Fibroblast of skin of left biceps (primary cell): ENCODE data around the gene LCA5L.
"Not testable (repeated sequence)": the region's sequence is repeated elsewhere in the genome, so short reads cannot be mapped to it uniquely, and the experiment has no call there.

Source experiments
- DNase-seq, 2 experiments: peaks; one replicate each; pipeline ENCODE4 v3.0.0-alpha.2; 2013; ENCODE audit warnings: low read depth in 2 of 2

The LCA5L gene

DNA sequence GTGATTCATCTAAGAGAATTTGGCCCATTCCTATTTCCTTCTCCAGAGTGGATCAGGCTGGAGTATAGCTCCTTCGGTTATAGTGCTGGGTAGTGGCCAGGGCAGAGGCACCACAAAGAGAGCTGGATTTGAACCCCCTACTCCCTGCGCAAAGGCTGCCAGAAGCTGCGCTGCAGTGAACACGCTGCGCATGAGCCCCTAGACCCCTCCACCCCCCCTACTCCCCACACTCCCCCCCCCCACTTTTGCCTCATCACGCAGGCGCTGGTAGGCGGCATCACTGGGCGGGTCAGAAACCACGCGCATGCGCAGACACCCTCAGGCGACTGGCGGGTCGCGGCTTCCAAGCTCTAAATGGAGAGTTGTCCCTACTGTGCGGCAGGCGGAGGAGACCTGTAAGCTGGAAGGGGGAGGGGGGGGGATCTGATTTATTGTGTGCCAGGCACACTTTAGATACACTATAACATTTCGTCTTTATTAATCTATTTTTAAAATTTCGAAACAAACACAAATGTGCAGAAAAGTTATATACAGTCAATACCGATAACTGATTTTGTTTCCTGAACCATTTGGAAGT lies 58.0 kb downstream of the LCA5L start:
- DNase-seq: peak; percentile 53 to 66

DNA sequence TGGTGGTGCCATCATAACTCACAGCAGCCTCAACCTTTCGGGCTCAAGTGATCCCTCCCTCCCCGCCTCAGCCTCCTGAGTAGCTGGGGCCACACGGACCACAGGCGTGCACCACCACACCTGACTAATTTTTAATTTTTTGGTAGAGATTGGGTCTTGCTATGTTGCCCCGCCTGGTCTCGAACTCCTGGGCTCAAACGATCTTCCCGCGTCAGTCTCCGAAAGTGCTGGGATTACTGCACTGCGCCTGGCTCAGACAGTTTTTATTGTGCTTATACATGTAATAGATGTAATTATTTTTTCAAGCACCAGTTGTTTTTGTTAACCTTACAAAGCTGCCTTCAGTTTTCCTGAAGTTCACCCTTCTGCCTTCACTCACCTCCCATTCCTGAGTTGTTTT lies 58.7 kb downstream of the LCA5L start:
- no peak for DNase-seq

DNA sequence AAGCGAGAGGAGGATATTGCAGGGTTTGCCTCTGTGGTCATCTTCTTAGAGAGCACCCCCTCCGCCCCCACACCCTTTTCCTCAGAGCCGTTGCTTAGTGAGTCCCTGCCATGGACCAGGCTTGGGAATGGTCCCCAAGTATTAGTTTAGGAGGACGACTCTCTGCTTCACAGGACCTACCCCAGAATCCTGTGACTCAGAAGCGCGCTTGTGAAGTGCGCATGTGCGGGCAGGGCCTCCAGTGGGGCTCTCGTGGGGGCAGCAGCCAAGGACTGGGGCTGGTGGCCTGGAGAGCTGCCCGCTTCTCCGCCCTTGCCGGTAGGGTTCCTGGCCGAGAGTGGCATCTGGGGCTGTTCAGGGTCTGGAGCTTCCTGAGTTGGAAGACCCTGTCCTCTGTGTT lies 59.4 kb downstream of the LCA5L start:
- DNase-seq: no peak

DNA sequence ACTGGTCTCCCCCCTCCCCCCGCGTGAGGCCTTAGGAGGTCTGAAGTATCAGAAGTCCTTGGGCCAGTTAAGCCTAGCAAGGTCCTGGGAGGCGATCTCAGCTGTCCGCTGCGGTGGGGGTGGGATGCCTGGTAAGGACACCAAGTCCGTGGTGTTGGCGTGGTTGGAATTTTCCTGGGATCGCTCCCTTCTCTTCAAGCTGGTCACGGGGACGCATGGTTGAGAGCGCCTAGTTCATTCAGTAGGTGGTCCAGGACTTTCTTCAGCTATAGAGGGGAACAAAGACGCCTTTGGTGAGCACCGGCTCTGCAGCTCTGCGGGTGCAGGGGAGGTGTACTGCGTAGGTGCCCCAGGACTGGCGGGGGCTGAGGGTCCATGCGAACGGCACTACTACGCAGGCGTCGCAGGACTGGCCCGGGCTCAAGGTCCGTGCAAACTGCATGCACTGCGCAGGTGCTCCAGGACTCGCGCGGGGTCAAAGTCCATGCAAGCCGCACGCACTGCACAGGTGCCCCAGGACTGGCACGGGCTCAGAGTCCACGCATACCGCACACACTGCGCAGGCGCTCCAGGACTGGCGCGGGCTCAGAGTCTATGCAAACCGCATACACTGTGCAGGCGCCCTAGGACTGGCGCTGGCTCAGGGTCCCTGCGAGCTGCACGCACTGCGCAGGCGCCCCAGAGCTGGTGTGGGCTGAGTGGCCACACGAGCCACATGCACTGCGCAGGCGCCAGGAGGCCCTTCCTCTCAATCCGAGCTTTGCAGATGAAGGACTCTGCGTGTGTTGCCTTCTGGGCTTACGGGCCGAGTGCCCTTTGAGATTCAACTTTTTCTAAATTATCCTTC lies 60.1 kb downstream of the LCA5L start:
- peak; percentile 56 to 57 for DNase-seq

DNA sequence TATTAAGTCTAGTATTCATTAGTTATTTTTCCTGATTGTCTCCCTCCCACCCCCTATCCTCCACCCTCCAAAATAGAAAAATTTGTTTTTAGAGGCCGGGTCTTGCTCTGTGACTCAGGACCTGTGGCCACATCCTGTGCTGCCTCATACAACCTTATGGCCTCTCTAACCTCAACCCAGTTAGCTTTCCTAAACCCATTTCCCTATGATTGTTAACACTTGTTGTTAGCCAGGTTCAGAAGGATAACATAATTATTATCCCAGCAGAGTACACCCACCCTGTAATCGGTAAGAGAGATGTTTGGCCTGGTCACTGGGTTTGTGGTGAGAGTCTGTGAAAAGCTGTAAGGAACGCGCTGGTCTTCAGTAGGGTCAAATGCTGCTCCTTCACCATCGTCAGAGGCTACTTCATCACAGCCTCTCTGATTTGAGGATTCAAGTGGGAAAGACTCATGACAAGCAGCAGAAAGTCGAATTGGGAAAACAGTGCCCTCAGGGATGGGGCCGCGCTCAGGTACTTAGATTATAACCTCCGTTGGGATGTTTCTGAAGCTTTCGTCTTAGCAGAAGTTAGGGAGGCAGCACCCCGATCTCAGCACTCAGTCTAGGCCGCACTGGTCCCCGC lies 60.8 kb downstream of the LCA5L start:
- DNase-seq: no peak

DNA sequence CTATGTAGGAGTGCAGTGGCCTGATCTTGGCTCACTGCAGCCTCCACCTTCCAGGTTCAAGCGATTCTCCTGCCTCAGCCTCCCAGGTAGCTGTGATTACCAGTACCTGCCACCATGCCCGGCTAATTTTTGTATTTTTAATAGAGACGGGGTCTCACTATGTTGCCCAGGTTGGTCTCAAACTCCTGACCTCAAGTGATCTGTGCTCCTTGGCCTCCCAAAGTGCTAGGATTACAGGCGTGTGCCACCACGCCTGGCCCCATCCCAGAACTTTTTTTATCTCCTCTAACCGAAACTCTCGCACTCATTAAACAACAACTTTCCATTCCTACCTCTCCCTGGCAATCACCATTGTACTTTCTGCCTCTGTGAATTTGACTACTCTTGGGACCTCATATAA lies 63.5 kb downstream of the LCA5L start:
- not testable (repeated sequence) for DNase-seq

DNA sequence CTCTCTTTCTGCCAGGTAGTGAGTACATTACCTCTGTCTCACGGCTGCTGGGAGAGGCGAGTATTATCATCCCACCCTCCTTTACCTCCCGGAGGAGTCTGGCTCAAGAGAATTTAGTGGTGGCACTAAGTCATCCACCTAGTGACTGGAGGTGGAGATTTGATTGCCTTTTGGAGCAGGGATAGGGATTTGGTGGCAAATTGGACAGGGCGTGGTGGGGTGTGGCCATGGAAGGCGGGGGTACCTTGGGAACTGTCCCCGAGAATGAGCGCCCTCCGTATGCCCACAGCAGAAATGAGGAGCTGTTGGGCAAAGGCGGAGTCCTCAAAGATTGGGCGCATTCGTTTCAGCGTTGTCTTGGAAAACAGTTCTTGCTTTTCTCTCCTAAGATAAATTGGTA lies 64.6 kb downstream of the LCA5L start:
- no peak for DNase-seq

DNA sequence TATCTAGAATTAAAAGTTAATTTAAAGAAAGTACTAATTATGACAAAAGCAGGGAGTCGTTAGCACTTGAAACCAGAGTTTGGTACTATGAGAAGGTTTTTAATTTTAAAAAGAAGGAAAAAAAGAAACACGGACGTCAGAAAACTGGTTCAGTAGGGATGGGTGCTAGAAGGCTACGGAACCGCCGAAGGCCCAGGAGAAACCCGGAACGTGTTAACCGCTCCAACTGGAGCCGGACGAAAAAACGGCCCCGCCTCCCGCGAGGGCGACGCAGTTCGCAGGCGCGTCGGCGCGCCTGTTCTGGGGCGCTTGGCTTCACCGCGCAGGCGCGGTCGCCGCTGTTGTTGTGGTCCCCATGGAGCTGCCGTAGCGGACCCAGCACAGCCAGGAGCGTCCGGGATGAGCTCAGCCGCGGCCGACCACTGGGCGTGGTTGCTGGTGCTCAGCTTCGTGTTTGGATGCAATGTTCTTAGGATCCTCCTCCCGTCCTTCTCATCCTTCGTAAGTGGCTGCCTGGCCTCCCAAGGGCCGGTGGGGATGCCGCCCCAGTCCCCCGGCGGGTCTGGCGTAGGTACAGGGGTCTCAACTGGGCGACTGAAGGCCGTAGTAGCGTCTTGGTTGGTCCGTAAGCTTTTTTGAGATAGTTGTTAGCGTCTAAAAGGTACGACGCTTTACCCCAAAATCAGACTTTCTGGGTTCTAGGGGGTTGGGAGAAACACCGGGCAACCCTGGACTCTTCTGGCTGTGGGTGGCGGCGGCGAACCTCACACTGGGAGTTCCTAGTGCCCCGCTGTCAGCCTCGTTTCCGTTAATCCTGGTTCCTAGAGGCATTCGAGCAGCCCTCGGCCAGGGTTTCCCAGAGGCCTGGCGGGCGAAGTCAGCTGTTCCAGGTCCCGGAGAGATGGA lies 65.3 kb downstream of the LCA5L start:
- peak; percentile 88 to 89 for DNase-seq

DNA sequence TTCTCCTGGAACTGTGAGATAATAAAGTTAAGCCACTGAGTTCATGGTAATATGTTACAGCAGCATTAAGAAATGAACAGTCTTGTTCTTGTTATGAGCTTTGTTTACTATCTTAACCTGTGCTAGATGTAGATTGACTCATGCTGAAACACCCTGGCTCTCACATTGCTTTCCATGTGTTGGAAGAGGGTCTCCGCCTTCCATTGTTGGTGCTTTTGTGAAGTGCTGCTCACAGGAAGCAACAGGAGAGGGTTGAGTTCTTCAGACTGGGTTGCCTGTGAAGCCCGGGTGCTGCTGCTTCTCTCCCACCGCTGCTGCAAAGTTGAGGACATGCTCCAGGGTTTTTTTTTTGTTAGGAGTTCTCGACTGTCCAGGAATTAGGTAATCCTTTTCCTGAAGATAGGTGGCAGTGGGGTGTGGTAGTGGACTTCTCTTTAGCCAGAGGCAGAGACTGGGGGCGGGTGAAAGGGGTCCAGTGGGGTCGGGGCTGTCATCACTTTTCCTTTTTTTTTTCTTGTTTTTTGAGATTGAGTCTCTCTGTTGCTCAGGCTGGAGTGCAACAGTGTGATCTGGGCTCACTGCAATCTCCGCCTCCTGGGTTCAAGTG lies 68.0 kb downstream of the LCA5L start:
- no peak for DNase-seq

DNA sequence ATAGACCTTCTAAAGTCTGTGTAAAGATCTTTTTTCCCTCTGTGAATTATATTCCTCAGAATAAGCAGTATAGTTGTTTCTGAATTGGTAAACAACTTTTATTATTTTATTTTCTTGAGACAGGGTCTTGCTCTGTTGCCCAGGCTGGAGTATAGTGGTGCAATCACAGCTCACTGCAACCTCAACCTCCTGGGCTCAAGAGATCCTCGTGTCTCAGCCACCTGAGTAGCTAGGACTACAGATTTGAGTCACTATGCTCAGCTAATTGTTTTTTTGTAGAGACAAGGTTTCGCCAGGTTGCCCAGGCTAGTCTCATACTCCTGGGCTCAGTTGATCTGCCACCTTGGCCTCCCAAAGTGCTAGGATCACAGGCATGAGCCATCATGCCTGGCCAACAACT lies 70.1 kb downstream of the LCA5L start:
- DNase-seq: no peak

DNA sequence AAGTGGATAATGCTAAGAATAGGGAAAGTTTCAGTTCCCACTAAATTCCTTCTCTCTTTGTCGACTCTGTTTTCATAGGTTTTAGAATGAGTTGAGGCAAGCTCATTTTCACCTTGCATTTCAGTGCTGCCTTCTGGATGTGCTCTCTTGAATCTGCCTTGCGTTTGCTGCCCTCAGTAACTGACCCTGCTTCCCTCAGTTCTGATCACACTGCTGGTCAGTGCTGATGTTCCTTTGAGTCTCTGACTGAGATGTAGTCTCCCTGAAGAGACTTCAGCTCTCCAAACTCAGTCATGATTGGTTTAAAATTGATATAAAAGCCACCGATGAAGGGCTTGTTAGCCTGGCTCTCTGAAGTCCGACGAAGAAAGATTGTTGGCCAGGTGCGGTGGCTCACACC lies 71.5 kb downstream of the LCA5L start:
- no peak for DNase-seq

DNA sequence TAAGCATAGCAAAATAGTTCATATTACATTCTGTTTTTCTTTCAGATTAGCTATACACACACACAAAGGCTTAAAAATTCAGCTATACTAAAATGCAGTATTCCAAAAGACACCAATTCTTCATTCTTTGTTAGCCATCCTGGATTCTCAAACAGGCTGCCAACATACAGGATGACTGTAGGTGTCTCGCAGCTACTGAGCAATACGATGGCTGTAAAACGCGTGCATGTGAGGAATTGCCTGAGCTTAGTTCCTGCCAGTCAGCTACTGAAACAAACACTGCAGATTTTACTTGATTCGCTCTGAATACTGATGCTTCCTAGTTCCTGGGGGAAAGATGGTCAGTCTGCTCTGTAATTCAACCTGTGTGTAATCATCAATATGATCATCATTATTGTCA lies 71.9 kb downstream of the LCA5L start:
- DNase-seq: no peak

DNA sequence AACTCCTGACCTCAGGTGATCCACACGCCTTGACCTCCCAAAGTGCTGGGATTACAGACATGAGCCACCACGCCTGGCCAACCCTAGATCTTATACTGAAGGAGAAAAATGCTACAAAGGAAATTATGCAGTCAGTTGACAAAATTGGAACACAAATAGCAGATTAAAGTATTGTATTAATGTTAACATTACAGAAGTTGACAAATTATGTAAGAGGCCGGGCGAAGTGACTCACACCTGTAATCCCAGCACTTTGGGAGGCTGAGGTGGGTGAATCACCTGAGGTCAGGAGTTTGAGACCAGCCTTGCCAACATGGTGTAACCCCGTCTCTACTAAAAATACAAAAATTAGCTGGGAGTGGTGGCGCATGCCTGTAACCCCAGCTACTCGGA lies 75.7 kb downstream of the LCA5L start:
- not testable (repeated sequence) for DNase-seq

DNA sequence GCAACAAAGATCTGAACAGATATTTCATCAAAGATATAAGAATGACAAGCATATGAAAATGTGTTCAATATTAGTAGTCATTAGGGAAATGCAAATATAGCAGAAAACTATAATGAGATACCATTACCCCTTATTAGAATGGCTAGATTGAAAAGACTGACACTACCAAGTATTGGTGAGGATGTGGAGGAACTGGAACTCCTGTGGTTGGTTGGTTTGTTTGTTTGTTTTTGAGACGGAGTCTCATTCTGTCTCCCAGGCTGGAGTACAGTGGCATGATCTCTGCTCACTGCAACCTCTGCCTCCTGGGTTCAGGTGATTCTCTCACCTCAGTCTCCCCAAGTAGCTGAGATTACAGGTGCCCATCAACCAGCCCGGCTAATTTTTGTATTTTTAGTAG lies 77.8 kb downstream of the LCA5L start:
- no peak for DNase-seq

DNA sequence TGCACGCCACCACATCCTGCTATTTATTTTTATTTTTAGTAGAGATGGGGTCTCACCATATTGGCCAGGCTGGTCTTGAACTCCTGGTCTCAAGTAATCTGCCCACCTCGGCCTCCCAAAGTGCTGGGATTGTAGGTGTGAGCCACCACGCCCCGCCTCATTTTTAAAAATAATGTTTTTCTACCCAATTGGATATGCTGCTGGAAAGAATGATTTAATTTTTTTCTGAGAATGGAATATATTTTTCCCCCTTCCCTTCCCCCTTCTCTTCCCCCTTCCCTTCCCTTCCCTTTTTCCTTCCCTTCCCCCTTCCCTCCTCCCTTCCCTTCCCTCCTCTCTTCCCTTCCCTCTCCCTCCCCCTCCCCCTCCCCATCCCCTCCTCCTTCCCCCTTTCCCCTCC lies 79.0 kb downstream of the LCA5L start:
- no peak for DNase-seq

DNA sequence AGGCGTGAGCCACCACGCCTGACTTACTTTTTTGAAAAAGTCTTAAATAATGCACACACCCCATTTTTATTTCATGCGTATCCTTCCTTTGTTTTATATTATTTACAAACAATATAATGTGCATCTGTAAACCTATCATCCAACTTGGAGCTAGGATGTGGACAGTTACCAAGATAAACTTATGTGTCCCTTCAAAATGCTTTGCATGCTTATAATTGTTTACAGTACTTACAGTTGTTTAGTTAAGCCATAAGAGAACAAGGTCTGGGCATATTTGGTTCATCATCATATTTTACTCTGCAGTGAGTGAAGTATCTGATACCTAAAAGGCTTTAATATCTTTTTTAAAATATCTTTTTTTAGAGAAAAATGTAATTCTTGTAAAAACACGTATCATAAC lies 80.6 kb downstream of the LCA5L start:
- no peak for DNase-seq

DNA sequence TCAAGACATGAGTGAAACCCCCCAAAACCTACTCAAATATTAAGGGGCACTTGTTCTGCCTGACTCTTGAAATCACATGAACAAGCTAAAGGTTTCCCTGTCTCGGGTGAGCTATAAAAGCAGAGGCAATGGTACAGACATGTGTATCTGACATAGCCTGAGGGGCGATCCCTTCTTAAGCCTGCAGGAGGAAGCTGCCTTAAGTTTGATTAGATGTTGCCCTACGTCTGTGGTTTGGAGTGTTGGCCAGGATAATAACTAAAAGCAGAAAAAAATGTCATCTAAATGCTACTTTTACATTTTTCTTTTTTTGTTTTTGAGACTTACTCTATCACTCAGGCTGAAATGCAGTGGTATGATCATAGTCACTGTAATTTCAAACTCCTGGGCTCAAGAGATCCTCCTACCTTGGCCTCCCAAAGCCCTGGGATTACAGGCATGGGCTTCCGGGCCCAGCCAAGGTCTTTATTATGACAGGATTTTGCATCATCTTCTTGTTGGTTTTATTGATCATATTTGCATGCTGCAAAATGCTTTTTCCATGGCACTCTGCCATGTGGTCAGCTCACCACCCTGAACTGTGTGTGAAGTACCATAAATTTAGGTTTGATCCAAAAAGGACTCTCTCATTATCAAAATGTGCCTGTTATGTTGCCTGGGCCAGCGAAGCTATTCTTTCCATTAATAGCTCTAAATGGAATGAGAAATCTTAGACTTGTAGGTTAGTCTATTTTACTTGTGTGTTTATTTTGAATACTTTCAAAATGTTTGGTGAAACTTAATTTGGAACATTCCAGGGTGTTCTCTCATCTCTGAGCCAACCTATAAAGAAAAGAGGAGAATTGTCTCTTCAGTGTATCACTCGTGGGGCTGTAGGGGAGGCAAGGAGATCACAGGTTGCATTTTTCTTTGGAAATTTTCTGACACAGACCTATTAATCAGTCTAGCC lies 81.7 kb downstream of the LCA5L start:
- DNase-seq: no peak

DNA sequence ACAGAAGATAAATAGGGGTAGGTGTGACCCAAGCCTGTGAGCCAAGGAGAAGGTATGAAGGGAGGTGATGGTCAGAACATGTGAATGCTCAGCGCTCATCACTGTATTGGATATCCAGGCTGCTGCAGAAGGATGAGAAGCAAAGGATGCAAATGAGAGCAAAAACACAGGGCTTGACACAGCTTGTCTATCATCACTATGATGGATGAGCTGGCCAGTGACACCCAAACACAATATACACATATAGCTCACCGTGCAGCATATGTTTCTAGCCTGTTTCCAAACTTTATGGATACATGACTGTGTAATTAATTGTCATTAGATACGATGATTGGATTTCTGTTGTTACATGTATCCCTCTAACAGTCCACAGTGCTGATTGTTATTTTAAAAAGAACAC lies 82.8 kb downstream of the LCA5L start:
- no peak for DNase-seq

DNA sequence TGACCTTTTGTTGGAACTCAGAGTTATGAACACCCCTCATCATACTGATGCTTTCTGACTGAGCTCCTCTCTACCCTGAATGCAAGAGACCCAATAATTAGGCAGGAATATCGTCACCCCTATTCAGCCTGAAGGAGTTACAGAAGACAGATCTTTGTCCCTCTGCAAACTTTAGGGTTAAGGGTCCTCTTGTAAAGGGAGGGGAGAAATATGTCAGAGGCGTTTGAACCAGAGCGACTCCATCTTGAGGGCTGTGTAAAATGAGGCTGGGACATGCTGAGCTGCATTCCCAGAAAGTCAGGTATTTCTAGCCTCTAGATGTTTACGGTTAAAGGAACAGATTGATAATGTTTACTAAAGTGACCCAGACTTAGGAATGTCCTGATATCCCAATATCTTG lies 86.2 kb downstream of the LCA5L start:
- DNase-seq: no peak
